B cell (primary cell): ENCODE data around the gene HYAL2.

ENCODE experiments used
- CTCF ChIP-seq: fragments of 200-600 bp; IDR thresholded peaks from one replicate; pipeline ENCODE4 v1.8.0; 2022; ENCODE audit warnings: antibody characterized with exemption, mild to moderate bottlenecking
- EZH2 ChIP-seq: IDR thresholded peaks from 2 replicates; pipeline ENCODE4 v1.6.1; 2012; ENCODE audit warnings: borderline replicate concordance, low read depth, mild to moderate bottlenecking, moderate library complexity, low read length; ENCODE audit not compliant: insufficient read depth, poor library complexity, severe bottlenecking

GRCh38 chr3:50302095-50303012, 20.2 kb downstream of the HYAL2 start:
- TF ChIP-seq CTCF, result no peak
- no peak for TF ChIP-seq EZH2
